GM23248 (cell line): ENCODE data around the gene UCN. TPM values are rescaled to one million over a fixed set of nuclear protein-coding genes. Genes with fewer than 3 reads are reported as not detected.

Source experiments
- DNase-seq: peaks from one replicate; pipeline ENCODE4 v3.0.0-alpha.2; 2015
- H2AFZ ChIP-seq: fragments of 200-600 bp; sonication (generic); 2 replicates; pipeline ENCODE4 v1.6.1; 2016; ENCODE audit warnings: antibody characterized with exemption
- H3F3A ChIP-seq: fragments of 200-600 bp; sonication (generic); 2 replicates; pipeline ENCODE4 v1.6.1; 2016; ENCODE audit warnings: mild to moderate bottlenecking, antibody characterized with exemption, mixed run types; ENCODE audit not compliant: insufficient read depth
- H3K27ac ChIP-seq: fragments of 200-600 bp; sonication (generic); 2 replicates; pipeline ENCODE4 v1.5.1; 2016; ENCODE audit warnings: mild to moderate bottlenecking
- H3K27me3 ChIP-seq: fragments of 200-600 bp; sonication (generic); replicated peaks from 2 replicates; pipeline ENCODE4 v1.6.1; 2016; ENCODE audit warnings: mild to moderate bottlenecking; ENCODE audit not compliant: insufficient read depth
- H3K36me3 ChIP-seq: fragments of 200-600 bp; sonication (generic); 2 replicates; pipeline ENCODE4 v1.6.1; 2016; ENCODE audit warnings: low read depth, mild to moderate bottlenecking
- H3K4me1 ChIP-seq: fragments of 200-600 bp; sonication (generic); 2 replicates; pipeline ENCODE4 v1.6.1; 2016; ENCODE audit warnings: mild to moderate bottlenecking; ENCODE audit not compliant: insufficient read depth
- H3K4me2 ChIP-seq: fragments of 200-600 bp; sonication (generic); one replicate; pipeline ENCODE4 v1.6.1; 2016; ENCODE audit warnings: mild to moderate bottlenecking; ENCODE audit not compliant: unreplicated experiment
- H3K4me3 ChIP-seq: fragments of 200-600 bp; sonication (generic); 2 replicates; pipeline ENCODE4 v1.5.1; 2016; ENCODE audit warnings: mild to moderate bottlenecking
- H3K79me2 ChIP-seq: fragments of 200-600 bp; sonication (generic); 2 replicates; pipeline ENCODE4 v1.6.1; 2016; ENCODE audit warnings: mild to moderate bottlenecking; ENCODE audit not compliant: insufficient read depth
- H3K9ac ChIP-seq: fragments of 200-600 bp; sonication (generic); 2 replicates; pipeline ENCODE4 v1.6.1; 2016; ENCODE audit warnings: mild to moderate bottlenecking
- H3K9me2 ChIP-seq: fragments of 200-600 bp; sonication (generic); 2 replicates; pipeline ENCODE4 v1.6.1; 2016; ENCODE audit warnings: mixed run types, mild to moderate bottlenecking, moderate library complexity; ENCODE audit not compliant: insufficient read depth
- H3K9me3 ChIP-seq: fragments of 200-600 bp; sonication (generic); one replicate; pipeline ENCODE4 v1.6.1; 2017; ENCODE audit warnings: low read depth
- H4K20me1 ChIP-seq: fragments of 200-600 bp; sonication (generic); 2 replicates; pipeline ENCODE4 v1.6.0; 2016; ENCODE audit not compliant: insufficient read depth
- EZH2 ChIP-seq: fragments of 200-600 bp; sonication (generic); IDR thresholded peaks from 2 replicates; pipeline ENCODE4 v1.6.1; 2018; ENCODE audit warnings: antibody characterized with exemption, mild to moderate bottlenecking; ENCODE audit not compliant: insufficient read depth, poor library complexity, severe bottlenecking
- EZH2phosphoT487 ChIP-seq: fragments of 200-600 bp; sonication (generic); IDR thresholded peaks from 2 replicates; pipeline ENCODE4 v1.6.1; 2018; ENCODE audit warnings: antibody characterized with exemption, moderate library complexity, mild to moderate bottlenecking, low read depth; ENCODE audit not compliant: insufficient read depth
- WGBS, 2 experiments: methylation state at CpG; one replicate each; pipeline ENCODE4 v1.1.6; 2015 to 2017; ENCODE audit warnings: low lambda C conversion rate in 2 of 2, low coverage in 1 of 2; ENCODE audit errors: missing lambda C conversion rate in 2 of 2; 5-methylcytosine and 5-hydroxymethylcytosine counted together
- in situ Hi-C: fragments of 300-500 bp; cut with MboI; formaldehyde crosslinking; loops from 2 replicates; pipeline ENCODE4 v1.15.0; 2020
- polyA plus RNA-seq: library from polyadenylated mRNA; unstranded; fragments of >200 nt; fragmentation: Nextera tagmentation; extraction: Ambion mirVana; gene quantifications from 2 replicates; pipeline ENCODE4 v1.2.1, GENCODE V29; 2016
- total RNA-seq: library from RNA; depleted of rRNA; stranded (reverse); fragments of >200 nt; shearing (Covaris generic); gene quantifications from 2 replicates; pipeline ENCODE4 v1.2.3, GENCODE V29; 2014; rRNA removed

Gene UCN, protein sequence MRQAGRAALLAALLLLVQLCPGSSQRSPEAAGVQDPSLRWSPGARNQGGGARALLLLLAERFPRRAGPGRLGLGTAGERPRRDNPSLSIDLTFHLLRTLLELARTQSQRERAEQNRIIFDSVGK
- total RNA-seq (not detected in 2 replicates), polyA plus RNA-seq (1.3 and 1.6 TPM in 2 replicates)

GRCh38 chr2:27308359-27308881 lies at the start of gene UCN:
Gene UCN, minus strand, starts transcription at chr2:27308445. Its CDS starts 550 bp downstream, at chr2:27307895.
- H3K27ac ChIP-seq, result no peak within 1 kb of the TSS
- no peaks in the 10 kb centered on the region for H3K9me3 ChIP-seq
- no peaks in the 10 kb centered on the region for H3F3A ChIP-seq
- H3K79me2 ChIP-seq, result no peaks in the 10 kb centered on the region
- DNase-seq, result peak; percentile 72
- H3K4me1 ChIP-seq, result 0 out of 2 replicates have a peak, but pooled peaks cover 4% of the 10 kb centered on the region
- no peak within 1 kb of the TSS for H3K4me2 ChIP-seq
- no peaks in the 10 kb centered on the region for H3K9me2 ChIP-seq
- H3K27me3 ChIP-seq, result peaks cover 20% of the 10 kb centered on the region
- in situ Hi-C loops, result no loop called here
- WGBS, 2 experiments, result 17% methylated on average over 24 to 25 of the region's 25 CpGs
- H2AFZ ChIP-seq, result no peak within 1 kb of the TSS
- no peaks in the 10 kb centered on the region for H4K20me1 ChIP-seq
- H3K36me3 ChIP-seq, result no peaks in the 10 kb centered on the region; the same call in 1 of the 2 replicates
- TF ChIP-seq EZH2 (peak; percentile 84), EZH2phosphoT487 (no peak)
- H3K9ac ChIP-seq, result no peak within 1 kb of the TSS
- no peak within 1 kb of the TSS for H3K4me3 ChIP-seq

GRCh38 chr2:27356382-27357181 lies 48.3 kb upstream of the UCN start, which contains the start of gene GTF3C2:
Gene GTF3C2, minus strand, starts transcription at chr2:27356764. Its CDS starts 13,210 bp downstream, at chr2:27343554.
- H3K4me1 ChIP-seq, result peaks cover 29% of the 10 kb centered on the region
- peaks cover 75% of the 10 kb centered on the region for H3K79me2 ChIP-seq
- no peaks in the 10 kb centered on the region for H4K20me1 ChIP-seq
- DNase-seq, result peak; percentile 98
- H3K9ac ChIP-seq, result peak within 1 kb of the TSS; percentile 96
- H3K36me3 ChIP-seq, result no peaks in the 10 kb centered on the region
- peak within 1 kb of the TSS; percentile 88 for H3K27ac ChIP-seq
- no peaks in the 10 kb centered on the region; the same call in 1 of the 2 replicates for H3F3A ChIP-seq
- H3K9me3 ChIP-seq, result no peaks in the 10 kb centered on the region
- no peaks in the 10 kb centered on the region for H3K9me2 ChIP-seq
- H3K4me3 ChIP-seq, result peak within 1 kb of the TSS; percentile 84
- WGBS, 2 experiments, result 1% methylated on average over 66 to 67 of the region's 67 CpGs
- no peaks in the 10 kb centered on the region for H3K27me3 ChIP-seq
- in situ Hi-C loops, result no loop called here
- H2AFZ ChIP-seq, result peak within 1 kb of the TSS; percentile 81
- H3K4me2 ChIP-seq, result peak within 1 kb of the TSS; percentile 93
- TF ChIP-seq EZH2phosphoT487 (no peak), EZH2 (no peak)

GRCh38 chr2:27356056-27356381 lies 47.8 kb upstream of the UCN start:
- peak overlapping the region; percentile 81 for H2AFZ ChIP-seq
- no peaks in the 10 kb centered on the region for H3K27me3 ChIP-seq
- no peaks in the 10 kb centered on the region for H3K9me3 ChIP-seq
- no peaks in the 10 kb centered on the region for H3K36me3 ChIP-seq
- peaks cover 76% of the 10 kb centered on the region for H3K79me2 ChIP-seq
- H4K20me1 ChIP-seq, result no peaks in the 10 kb centered on the region
- H3K4me3 ChIP-seq, result peak overlapping the region; percentile 84
- WGBS, 2 experiments, result 1 to 2% methylated on average over 12 of the region's 12 CpGs
- peaks cover 29% of the 10 kb centered on the region for H3K4me1 ChIP-seq
- H3K9me2 ChIP-seq, result no peaks in the 10 kb centered on the region
- peak; percentile 79 for DNase-seq
- in situ Hi-C loops, result no loop called here
- no peaks in the 10 kb centered on the region; the same call in 1 of the 2 replicates for H3F3A ChIP-seq
- no peak for TF ChIP-seq EZH2phosphoT487
- TF ChIP-seq EZH2, result no peak
- peak overlapping the region; percentile 88 for H3K27ac ChIP-seq
- H3K4me2 ChIP-seq, result peak overlapping the region; percentile 93
- H3K9ac ChIP-seq, result peak overlapping the region; percentile 96

DNA sequence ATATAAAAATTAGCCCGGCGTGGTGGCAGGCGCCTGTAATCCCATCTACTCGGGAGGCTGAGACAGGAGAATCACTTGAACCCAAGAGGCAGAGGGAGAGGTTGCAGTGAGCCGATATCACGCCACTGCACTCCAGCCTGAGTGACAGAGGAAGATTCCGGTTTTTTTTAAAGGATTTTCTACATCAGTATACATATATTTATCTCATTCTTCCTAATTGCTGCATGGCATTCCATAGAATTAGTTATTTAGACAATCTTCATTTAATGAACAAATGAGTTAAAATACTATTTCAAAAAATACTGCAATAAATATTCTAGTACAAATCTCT lies 46.3 kb upstream of the UCN start:
- no peaks in the 10 kb centered on the region for H3K27me3 ChIP-seq
- TF ChIP-seq EZH2 (no peak), EZH2phosphoT487 (no peak)
- no peaks in the 10 kb centered on the region for H3K9me3 ChIP-seq
- WGBS, 2 experiments, result 87 to 88% methylated on average over 7 of the region's 7 CpGs
- H3K36me3 ChIP-seq, result no peaks in the 10 kb centered on the region
- DNase-seq, result no peak
- H3K4me1 ChIP-seq, result peaks cover 29% of the 10 kb centered on the region
- H3F3A ChIP-seq, result no peaks in the 10 kb centered on the region; the same call in 1 of the 2 replicates
- H3K79me2 ChIP-seq, result peaks cover 82% of the 10 kb centered on the region
- in situ Hi-C loops, result no loop called here
- peak overlapping the region; percentile 34; the same call in 1 of the 2 replicates for H3K27ac ChIP-seq
- H3K9me2 ChIP-seq, result no peaks in the 10 kb centered on the region
- H4K20me1 ChIP-seq, result no peaks in the 10 kb centered on the region
- no peak overlapping the region for H2AFZ ChIP-seq
- no peak overlapping the region for H3K9ac ChIP-seq
- H3K4me3 ChIP-seq, result no peak overlapping the region
- no peak overlapping the region for H3K4me2 ChIP-seq
